ENCODE measurements around the gene L3MBTL3.
A peak's percentile ranks its signal among the peaks of the same experiment; 100 is the strongest.
"Not testable (repeated sequence)": the region's sequence is repeated elsewhere in the genome, so short reads cannot be mapped to it uniquely, and the experiment has no call there.

Gene L3MBTL3

GRCh38 chr6:130093546-130093945 is 75.2 kb downstream of the L3MBTL3 start:
- no peak for DNase-seq

DNA sequence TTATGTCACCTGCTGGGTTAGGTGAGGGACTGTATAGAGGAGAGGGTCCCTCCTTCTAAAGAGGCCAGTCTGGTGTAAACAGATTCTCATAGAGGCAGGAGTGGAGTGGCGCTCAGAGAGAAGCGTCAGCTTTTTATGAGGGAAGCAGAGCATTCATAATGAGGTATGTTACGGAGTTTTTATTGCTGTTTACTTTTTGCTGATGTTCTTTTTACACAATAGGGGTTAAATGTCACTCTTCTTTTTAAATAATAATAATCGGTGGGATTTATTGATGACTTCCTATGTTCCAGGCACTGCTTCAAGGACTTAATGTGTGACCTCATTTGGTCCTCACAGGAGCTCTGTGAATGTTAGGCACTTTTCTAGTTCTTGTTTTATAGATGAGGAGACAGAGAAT is 79.9 kb downstream of the L3MBTL3 start:
- DNase-seq, result no peak

- no peak for DNase-seq
These were observed 80.7 kb downstream of the L3MBTL3 start for GRCh38 chr6:130099119-130099518.

- peak; percentile 23 for DNase-seq
These were observed 87.8 kb downstream of the L3MBTL3 start for GRCh38 chr6:130105996-130106704.

- no peak for DNase-seq
These were observed 89.3 kb downstream of the L3MBTL3 start for GRCh38 chr6:130107710-130108109.

- no peak for DNase-seq
These were observed 92.7 kb downstream of the L3MBTL3 start for GRCh38 chr6:130111031-130111430.

DNA sequence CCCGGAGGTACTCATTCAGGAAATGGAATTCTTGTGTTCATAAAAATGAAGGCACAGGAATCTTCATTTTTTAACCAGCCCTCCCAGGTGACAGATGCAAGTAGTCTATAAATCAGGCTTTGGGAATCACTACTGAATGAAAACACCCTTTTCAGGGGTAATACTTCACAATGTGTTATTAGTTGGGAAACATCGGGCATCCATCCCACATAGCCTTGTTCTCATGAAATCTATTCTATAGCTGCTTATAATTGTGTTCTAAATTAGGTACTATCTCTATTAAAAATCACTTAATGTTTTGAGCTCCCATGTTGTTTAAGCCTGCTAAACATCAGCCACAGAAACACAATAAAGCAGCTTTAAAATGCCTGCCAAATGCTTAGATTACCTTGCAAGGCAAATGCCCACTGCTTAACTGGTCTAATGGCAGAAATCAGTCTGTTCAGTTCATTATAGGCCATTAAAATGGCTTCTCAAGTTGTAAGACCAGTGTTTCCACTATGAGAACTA is 94.9 kb downstream of the L3MBTL3 start:
- DNase-seq, result no peak

DNA sequence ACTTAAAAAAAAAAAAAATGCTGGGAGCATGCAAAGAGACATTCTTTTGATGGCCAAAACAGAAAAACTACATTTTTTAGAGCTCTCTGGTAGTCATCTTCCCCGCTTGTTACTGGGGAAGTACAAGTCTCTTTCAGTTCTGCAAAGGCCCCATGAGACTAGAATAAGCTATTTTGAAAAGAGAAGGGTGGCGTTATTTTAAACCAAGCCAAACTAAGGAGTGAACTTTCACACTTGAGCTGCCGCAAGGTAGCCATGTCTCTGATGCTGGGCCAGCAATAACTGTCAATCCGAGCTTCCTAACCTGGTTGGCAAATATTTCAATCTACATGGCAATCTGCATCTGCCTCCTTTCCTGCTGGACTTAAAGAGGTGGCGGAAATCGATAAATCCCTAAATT is 96.7 kb downstream of the L3MBTL3 start:
- no peak for DNase-seq

- no peak for DNase-seq
These were observed 97.9 kb downstream of the L3MBTL3 start for GRCh38 chr6:130116273-130116672.

DNA sequence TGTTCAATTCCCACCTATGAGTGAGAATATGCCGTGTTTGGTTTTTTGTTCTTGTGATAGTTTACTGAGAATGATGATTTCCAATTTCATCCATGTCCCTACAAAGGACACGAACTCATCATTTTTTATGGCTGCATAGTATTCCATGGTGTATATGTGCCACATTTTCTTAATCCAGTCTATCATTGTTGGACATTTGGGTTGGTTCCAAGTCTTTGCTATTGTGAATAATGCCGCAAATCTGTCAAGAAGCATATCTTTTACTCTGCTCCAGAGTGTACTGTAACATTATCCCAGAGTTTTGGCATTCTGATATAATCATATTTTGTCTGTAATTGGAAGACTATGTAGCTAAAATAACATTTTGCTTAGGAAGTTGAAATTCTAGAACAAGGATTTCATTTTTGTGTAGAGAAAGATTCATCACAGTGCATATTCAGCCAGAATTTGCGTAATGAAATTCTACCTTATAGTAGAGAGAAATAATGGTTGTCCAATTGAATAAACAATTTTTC is 98.9 kb downstream of the L3MBTL3 start:
- not testable (repeated sequence) for DNase-seq

DNA sequence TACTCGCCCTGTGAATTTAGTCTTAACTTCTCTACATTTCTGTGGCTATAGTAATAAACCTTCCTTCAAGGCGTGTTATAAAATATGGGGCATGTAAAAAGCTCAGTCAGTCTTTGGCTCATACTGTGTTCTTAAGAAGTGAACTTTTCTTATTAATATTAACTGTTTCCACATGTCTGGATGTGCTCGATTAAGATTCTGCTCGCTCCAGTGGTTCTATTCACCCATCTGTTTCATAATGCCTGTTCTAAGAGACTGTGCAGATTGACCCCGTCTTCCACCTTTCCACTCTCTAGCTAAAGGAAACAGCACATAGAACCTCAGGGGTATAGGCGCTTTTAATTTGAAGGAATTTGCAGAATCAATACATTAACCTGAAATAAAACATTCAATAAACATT is 99.9 kb downstream of the L3MBTL3 start:
- DNase-seq, result no peak

DNA sequence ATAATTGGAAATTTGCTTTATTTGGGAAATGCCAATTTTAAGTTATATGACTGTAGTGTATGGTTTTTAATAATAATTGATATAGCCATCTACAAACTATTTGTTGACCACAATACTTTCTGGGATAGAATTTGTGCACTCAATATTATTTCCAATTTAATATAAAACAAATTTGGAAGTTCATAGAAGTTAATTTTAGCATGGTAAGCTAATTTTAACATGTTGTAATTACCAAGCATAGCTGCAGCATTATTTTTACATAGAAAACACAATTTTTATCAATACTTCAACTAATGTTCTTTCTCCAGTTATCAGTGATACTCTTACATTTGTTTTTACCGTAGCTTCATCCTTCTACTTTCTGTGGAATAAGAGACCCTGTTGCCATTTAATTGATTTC is 100.8 kb downstream of the L3MBTL3 start:
- no peak for DNase-seq

DNA sequence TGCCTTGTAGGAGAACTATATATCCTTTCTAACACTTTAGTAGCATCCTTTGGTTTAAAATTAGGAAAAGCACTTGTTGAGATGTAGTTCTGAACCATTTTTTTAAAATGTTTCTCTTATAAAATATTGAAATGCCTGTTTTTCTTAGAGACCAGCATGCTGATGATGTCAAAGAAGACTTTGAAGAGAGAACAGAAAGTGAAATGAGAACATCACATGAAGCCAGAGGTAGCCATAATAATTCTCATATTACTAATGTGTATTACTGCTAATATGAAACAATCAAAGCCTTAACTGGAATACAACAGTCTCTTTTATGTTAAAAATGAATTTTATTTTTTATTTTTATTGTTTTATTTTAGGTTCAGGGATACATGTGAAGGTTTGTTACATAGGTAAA is 102.3 kb downstream of the L3MBTL3 start:
- no peak for DNase-seq

GRCh38 chr6:130122243-130122642 is 103.9 kb downstream of the L3MBTL3 start:
- no peak for DNase-seq

GRCh38 chr6:130127195-130127594 is 108.8 kb downstream of the L3MBTL3 start:
- DNase-seq, result no peak

DNA sequence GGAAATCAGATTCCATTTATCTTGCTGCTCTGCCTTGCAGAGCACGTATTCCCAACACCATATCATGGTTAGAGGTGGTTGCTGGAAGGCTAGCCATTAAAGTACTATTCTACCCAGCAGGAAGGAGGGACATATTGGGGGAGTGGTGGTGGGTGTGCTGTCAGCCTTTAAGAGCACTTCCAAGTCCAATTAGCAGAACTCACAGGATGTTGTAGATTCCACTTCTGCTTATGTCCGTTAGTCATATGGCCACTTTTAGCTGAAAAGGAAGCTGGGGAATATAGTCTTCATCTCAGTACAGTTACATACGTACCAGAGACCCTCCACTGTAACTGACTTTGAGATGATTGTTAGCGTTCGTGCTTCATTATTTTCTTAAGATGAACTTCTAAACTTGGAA is 109.9 kb downstream of the L3MBTL3 start:
- DNase-seq, result no peak

- no peak for DNase-seq
These were observed 111.4 kb downstream of the L3MBTL3 start for GRCh38 chr6:130129762-130130246.

DNA sequence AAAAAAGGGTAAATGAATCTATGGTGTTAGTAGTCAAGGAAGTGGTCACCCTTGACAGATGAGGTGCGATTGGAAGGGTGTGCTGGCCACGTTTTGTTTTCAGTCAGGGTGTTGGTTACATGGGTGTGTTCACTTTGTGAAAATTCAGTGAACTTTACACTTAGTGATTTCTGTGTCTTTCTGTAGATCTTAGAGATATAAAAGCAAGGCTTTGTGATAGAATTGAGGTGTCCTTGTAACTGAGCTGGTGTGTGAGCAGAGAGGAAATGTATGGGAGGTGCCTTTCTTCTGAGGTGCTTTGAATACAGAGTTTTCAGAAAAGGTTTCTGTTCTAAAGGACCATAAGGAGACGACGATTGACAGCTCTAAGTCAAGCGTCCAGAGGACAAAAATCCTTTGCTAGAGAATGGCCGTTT is 113.9 kb downstream of the L3MBTL3 start:
- DNase-seq, result no peak

DNA sequence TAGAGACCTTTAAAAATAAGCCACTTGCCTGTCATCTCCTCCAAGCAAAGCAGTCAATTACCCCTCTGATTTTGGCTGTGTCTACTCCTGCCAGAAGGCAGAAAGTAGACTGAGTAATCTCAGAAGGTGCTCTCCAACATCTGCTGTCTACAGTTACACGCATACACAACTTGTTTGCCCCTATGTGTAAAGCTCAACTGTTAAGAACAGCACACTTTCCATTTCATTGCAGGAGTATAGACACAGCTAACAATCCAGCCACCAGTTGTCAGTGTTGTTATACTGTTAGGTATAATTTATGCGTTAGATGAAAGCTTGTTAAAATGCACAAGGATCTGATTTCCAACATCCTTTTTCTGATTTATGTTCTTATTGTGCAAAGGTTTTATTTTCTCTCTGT is 116.2 kb downstream of the L3MBTL3 start:
- no peak for DNase-seq

GRCh38 chr6:130136798-130137197 is 118.4 kb downstream of the L3MBTL3 start:
- no peak for DNase-seq

DNA sequence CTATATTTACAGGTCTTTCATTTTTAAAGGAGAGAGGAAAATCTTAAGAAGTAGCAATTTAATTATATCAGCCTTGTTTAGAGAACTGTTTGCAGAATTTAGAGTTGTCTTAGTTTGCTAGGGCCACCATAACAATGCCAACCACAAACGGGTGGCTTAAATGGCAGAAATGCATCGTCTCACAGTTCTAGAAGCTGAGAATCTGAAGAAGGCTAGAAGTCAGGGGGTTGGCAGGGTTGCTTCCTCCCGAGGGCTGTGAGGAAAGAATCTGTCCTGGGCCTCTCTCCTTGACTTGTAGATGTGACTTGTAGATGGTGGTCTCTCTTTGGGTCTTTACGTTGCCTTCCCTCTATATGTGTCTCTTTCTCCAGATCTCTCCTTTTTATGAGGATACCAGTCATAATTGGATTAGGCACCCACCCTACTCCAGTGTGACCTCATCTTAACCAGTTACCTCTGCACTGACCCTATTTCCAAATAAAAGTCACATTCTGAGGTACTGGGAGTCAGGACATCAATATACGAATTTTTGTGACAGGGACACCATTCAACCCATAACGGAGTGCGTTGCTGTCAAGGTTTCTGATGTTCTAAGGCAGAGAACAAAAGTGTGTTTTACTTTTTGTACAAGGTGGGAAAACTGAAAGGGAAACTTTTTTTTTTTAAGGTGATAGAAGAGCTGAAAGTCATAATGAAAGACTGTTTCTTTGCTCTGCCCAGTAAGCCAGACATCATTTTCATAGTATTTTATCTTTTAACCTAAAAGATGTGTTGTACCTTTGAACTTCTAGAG is 119.9 kb downstream of the L3MBTL3 start:
- no peak for DNase-seq

- no peak for DNase-seq
These were observed 120.5 kb downstream of the L3MBTL3 start for GRCh38 chr6:130138909-130139242.

DNA sequence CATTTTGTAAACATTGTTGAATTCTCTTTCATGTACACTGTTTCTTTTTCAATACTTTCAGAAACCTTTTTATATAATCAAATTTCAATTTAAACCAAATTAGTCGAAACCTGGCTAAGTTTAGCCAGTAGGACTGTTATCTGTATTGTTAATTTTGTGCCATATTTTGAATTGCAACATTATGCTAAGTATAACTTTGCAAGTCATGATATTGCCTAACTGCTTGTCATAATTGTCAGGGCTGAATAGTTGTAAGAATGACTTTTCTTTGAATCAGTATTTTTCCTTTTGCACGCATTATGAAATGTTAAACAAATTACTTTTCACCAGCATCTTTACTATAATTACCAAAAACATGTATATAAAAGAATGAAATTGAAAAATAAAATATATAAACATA is 121.7 kb downstream of the L3MBTL3 start:
- no peak for DNase-seq

DNA sequence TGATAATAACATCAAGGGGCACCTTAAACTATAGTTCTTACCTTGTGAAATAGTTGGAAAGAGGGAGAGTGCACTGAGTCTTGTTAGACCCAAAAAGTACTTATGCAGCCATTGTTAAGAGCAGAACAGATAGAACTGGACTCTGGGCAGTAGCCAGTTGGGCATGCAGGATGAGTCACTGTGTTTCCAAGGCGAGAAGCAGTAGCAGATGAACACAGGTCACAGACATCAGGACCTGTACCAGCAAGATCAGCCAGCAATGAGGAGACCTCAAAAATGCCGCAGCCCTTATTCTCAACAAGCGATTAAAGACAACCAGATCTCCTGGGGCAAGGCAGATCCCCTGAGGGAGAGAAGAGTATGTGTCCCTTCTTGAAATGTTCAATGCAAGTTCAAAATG is 125.3 kb downstream of the L3MBTL3 start:
- no peak for DNase-seq

All from KG1 (cell line).